Smooth muscle cell (in vitro differentiated cells): ENCODE results near the gene NCKIPSD. TPM values are rescaled to one million over a fixed set of nuclear protein-coding genes. Genes with fewer than 3 reads are reported as not detected.
"Not testable (repeated sequence)": the region's sequence is repeated elsewhere in the genome, so short reads cannot be mapped to it uniquely, and the experiment has no call there.

Experiments
- DNase-seq: peaks from one replicate; lab custom pipeline; 2025; ENCODE audit not compliant: unreplicated experiment; lab: John Stamatoyannopoulos, UW
- H2AFZ ChIP-seq: fragments of 200-600 bp; sonication (generic); 2 replicates; pipeline ENCODE4 v1.6.0; 2016; ENCODE audit warnings: antibody characterized with exemption, low read depth, mild to moderate bottlenecking
- H3F3A ChIP-seq: fragments of 200-600 bp; sonication (generic); 2 replicates; pipeline ENCODE4 v1.6.0; 2017; ENCODE audit warnings: antibody characterized with exemption, low read depth
- H3K27ac ChIP-seq: fragments of 200-600 bp; sonication (generic); 2 replicates; pipeline ENCODE4 v1.5.1; 2016; ENCODE audit warnings: low read depth, mild to moderate bottlenecking
- H3K27me3 ChIP-seq: fragments of 200-600 bp; sonication (generic); 2 replicates; pipeline ENCODE4 v1.6.1; 2016; ENCODE audit warnings: low read depth, mild to moderate bottlenecking
- H3K36me3 ChIP-seq: fragments of 200-600 bp; sonication (generic); 2 replicates; pipeline ENCODE4 v1.5.1; 2016; ENCODE audit warnings: low read depth
- H3K4me1 ChIP-seq: fragments of 200-600 bp; sonication (generic); 2 replicates; pipeline ENCODE4 v1.5.1; 2016; ENCODE audit warnings: low read depth
- H3K4me2 ChIP-seq: fragments of 200-600 bp; sonication (generic); 2 replicates; pipeline ENCODE4 v1.6.0; 2016; ENCODE audit warnings: mild to moderate bottlenecking
- H3K4me3 ChIP-seq: fragments of 200-600 bp; sonication (generic); 2 replicates; pipeline ENCODE4 v1.5.1; 2016; ENCODE audit warnings: mild to moderate bottlenecking
- H3K79me2 ChIP-seq: fragments of 200-600 bp; sonication (generic); 2 replicates; pipeline ENCODE4 v1.6.0; 2016; ENCODE audit warnings: low read depth, mild to moderate bottlenecking
- H3K9ac ChIP-seq: fragments of 200-600 bp; sonication (generic); 2 replicates; pipeline ENCODE4 v1.6.0; 2016; ENCODE audit warnings: low read depth
- H3K9me3 ChIP-seq: fragments of 200-600 bp; sonication (generic); replicated peaks from 2 replicates; pipeline ENCODE4 v1.5.1; 2016; ENCODE audit warnings: low read depth
- H4K20me1 ChIP-seq: fragments of 200-600 bp; sonication (generic); 2 replicates; pipeline ENCODE4 v1.6.0; 2016; ENCODE audit warnings: low read depth
- CTCF ChIP-seq: fragments of 200-600 bp; sonication (generic); IDR thresholded peaks from 2 replicates; pipeline ENCODE4 v1.5.1; 2017; ENCODE audit warnings: borderline replicate concordance, mild to moderate bottlenecking, antibody characterized with exemption; ENCODE audit not compliant: insufficient read depth, poor library complexity, severe bottlenecking
- WGBS: methylation state at CpG from one replicate; pipeline ENCODE4 v1.1.7; 2016; ENCODE audit warnings: low lambda C conversion rate; 5-methylcytosine and 5-hydroxymethylcytosine counted together
- polyA plus RNA-seq: library from polyadenylated mRNA; unstranded; fragments of >200 nt; fragmentation: Nextera tagmentation; extraction: Ambion mirVana; gene quantifications from 2 replicates; pipeline ENCODE4 v1.2.1, GENCODE V29; 2016
- total RNA-seq: library from RNA; depleted of rRNA; stranded (reverse); fragments of >200 nt; gene quantifications from 2 replicates; pipeline ENCODE4 v1.2.3, GENCODE V29; 2014

NCKIPSD gene
- total and polyA plus RNA-seq, 2 experiments from 2014 or later = 13.8 to 21.6 TPM

- no peak for TF ChIP-seq CTCF
- WGBS = 96% methylated on average over 8 of the region's 8 CpGs
- Histone ChIP-seq H2AFZ (no peak overlapping the region), H3K27me3 (no peaks in the 10 kb centered on the region), H4K20me1 (no peaks in the 10 kb centered on the region), H3K27ac (no peak overlapping the region), H3K36me3 (no peaks in the 10 kb centered on the region), H3K79me2 (no peaks in the 10 kb centered on the region), H3K4me2 (no peak overlapping the region), H3K9me3 (no peaks in the 10 kb centered on the region), H3F3A (no peaks in the 10 kb centered on the region), H3K9ac (no peak overlapping the region), H3K4me3 (no peak overlapping the region), H3K4me1 (no peaks in the 10 kb centered on the region)
- DNase-seq = no peak
These were observed 41.8 kb upstream of the NCKIPSD start for GRCh38 chr3:48727511-48727910.

- not testable (repeated sequence) for H4K20me1 ChIP-seq, H3K36me3 ChIP-seq, H3K79me2 ChIP-seq, H3K4me2 ChIP-seq, H3K9ac ChIP-seq, H3K4me3 ChIP-seq, H2AFZ ChIP-seq, H3K4me1 ChIP-seq, H3K9me3 ChIP-seq, DNase-seq, H3K27ac ChIP-seq, H3K27me3 ChIP-seq, H3F3A ChIP-seq
- 92% methylated on average over 8 of the region's 8 CpGs for whole genome bisulfite sequencing
These were observed 39.6 kb upstream of the NCKIPSD start for GRCh38 chr3:48725185-48725855.

GRCh38 chr3:48723725-48724124, 38.0 kb upstream of the NCKIPSD start:
- no peak overlapping the region for H3K9ac ChIP-seq

GRCh38 chr3:48723293-48723692, 37.6 kb upstream of the NCKIPSD start:
- DNase-seq, H3K4me2 ChIP-seq, H4K20me1 ChIP-seq, H3K4me1 ChIP-seq, H3K36me3 ChIP-seq, H2AFZ ChIP-seq, H3K27me3 ChIP-seq, H3K4me3 ChIP-seq, H3K9me3 ChIP-seq, H3K79me2 ChIP-seq, H3K9ac ChIP-seq, H3K27ac ChIP-seq, H3F3A ChIP-seq: not testable (repeated sequence)
- WGBS = 97% methylated on average over 3 of the region's 3 CpGs

More at GRCh38 chr3:48723725-48724124, 38.0 kb upstream of the NCKIPSD start:
- Histone ChIP-seq H3K36me3 (no peaks in the 10 kb centered on the region), H3K27ac (no peak overlapping the region), H2AFZ (no peak overlapping the region), H3F3A (no peaks in the 10 kb centered on the region), H4K20me1 (no peaks in the 10 kb centered on the region), H3K4me1 (no peaks in the 10 kb centered on the region), H3K4me2 (no peak overlapping the region), H3K9me3 (no peaks in the 10 kb centered on the region), H3K27me3 (no peaks in the 10 kb centered on the region), H3K79me2 (no peaks in the 10 kb centered on the region), H3K4me3 (no peak overlapping the region)
- DNase-seq = no peak
- no peak for TF ChIP-seq CTCF
- 69% methylated on average over 7 of the region's 7 CpGs for WGBS
